ENCODE data around the gene GLIS1.

- TF ChIP-seq CTCF (optimal IDR thresholded peaks at IDR 0.05 in 1 of 3, IDR thresholded peaks at IDR 0.05 in 1 of 3, conservative IDR thresholded peaks at IDR 0.05 in 1 of 3; ENCODE audit: extremely low read depth in 1 of 3, insufficient read depth in 2 of 3, low read length in 3 of 3), result no peak
- no peak for TF ChIP-seq EZH2 (IDR thresholded peaks at IDR 0.05; ENCODE audit: low read length)
Observed at GRCh38 chr1:53517109-53517508, 221.9 kb downstream of the GLIS1 start.

All from keratinocyte (primary cell).